ENCODE results near the gene FAM200B.

- TF ChIP-seq CTCF (IDR thresholded peaks at IDR 0.05; ENCODE audit: low read depth, low read length, poor library complexity, severe bottlenecking) = no peak
- TF ChIP-seq EZH2phosphoT487 (IDR thresholded peaks at IDR 0.05; ENCODE audit: borderline replicate concordance, low read length) = no peak
Observed at GRCh38 chr4:15655223-15656037, 26.2 kb upstream of the FAM200B start, which contains the start of gene FBXL5.
